ENCODE data around the gene MMEL1.
A peak's percentile ranks its signal among the peaks of the same experiment; 100 is the strongest.
"Not testable (repeated sequence)": the region's sequence is repeated elsewhere in the genome, so short reads cannot be mapped to it uniquely, and the experiment has no call there.

The MMEL1 gene

GRCh38 chr1:2573250-2573920, 59.4 kb downstream of the MMEL1 start:
- no peak for DNase-seq (ENCODE audit: low spot score)

- DNase-seq (ENCODE audit: low spot score), result no peak
Observed at GRCh38 chr1:2571348-2571747, 61.5 kb downstream of the MMEL1 start.

- no peak for DNase-seq (ENCODE audit: low spot score)
Observed at GRCh38 chr1:2570332-2570731, 62.5 kb downstream of the MMEL1 start.

- not testable (repeated sequence) for DNase-seq (ENCODE audit: low spot score)
Observed at GRCh38 chr1:2569703-2570102, 63.1 kb downstream of the MMEL1 start.

GRCh38 chr1:2569060-2569459, 63.8 kb downstream of the MMEL1 start:
- DNase-seq (ENCODE audit: low spot score), result no peak

- not testable (repeated sequence) for DNase-seq (ENCODE audit: low spot score)
Observed at GRCh38 chr1:2568187-2568816, 64.5 kb downstream of the MMEL1 start.

GRCh38 chr1:2567083-2567679, 65.6 kb downstream of the MMEL1 start:
- no peak for DNase-seq (ENCODE audit: low spot score)

GRCh38 chr1:2566101-2567045, 66.4 kb downstream of the MMEL1 start:
- DNase-seq (ENCODE audit: low spot score), result no peak

GRCh38 chr1:2564815-2565374, 67.9 kb downstream of the MMEL1 start:
- DNase-seq (ENCODE audit: low spot score), result no peak

GRCh38 chr1:2564006-2564814, 68.6 kb downstream of the MMEL1 start:
- no peak for DNase-seq (ENCODE audit: low spot score)

- DNase-seq (ENCODE audit: low spot score), result no peak
Observed at GRCh38 chr1:2563205-2563604, 69.6 kb downstream of the MMEL1 start.

GRCh38 chr1:2561898-2562895, 70.6 kb downstream of the MMEL1 start:
- peak; percentile 64 for DNase-seq (ENCODE audit: low spot score)

- no peak for DNase-seq (ENCODE audit: low spot score)
Observed at GRCh38 chr1:2561446-2561845, 71.4 kb downstream of the MMEL1 start.

GRCh38 chr1:2560299-2561073, 72.3 kb downstream of the MMEL1 start:
- no peak for DNase-seq (ENCODE audit: low spot score)

- DNase-seq (ENCODE audit: low spot score), result no peak
Observed at GRCh38 chr1:2559509-2560298, 73.1 kb downstream of the MMEL1 start.

- DNase-seq (ENCODE audit: low spot score), result no peak
Observed at GRCh38 chr1:2558861-2559260, 74.0 kb downstream of the MMEL1 start.

- DNase-seq (ENCODE audit: low spot score), result no peak
Observed at GRCh38 chr1:2558420-2558819, 74.4 kb downstream of the MMEL1 start.
